WERI-Rb-1 (cell line): ENCODE results near the gene C1orf21.
A peak's percentile ranks its signal among the peaks of the same experiment; 100 is the strongest.

Experiments used
- DNase-seq: peaks from one replicate; pipeline ENCODE4 v3.0.0-alpha.2; 2020
- H3K27ac ChIP-seq: fragments of 250-450 bp; sonication (Bioruptor Pico); 2 replicates; pipeline ENCODE4 v1.5.1; 2020; ENCODE audit warnings: mild to moderate bottlenecking, moderate library complexity
- H3K27me3 ChIP-seq: fragments of 250-450 bp; sonication (Bioruptor Pico); 2 replicates; pipeline ENCODE4 v1.5.1; 2021; ENCODE audit warnings: mild to moderate bottlenecking, low read depth, moderate library complexity; ENCODE audit not compliant: insufficient read depth, severe bottlenecking
- H3K36me3 ChIP-seq: fragments of 250-450 bp; sonication (Bioruptor Pico); 2 replicates; pipeline ENCODE4 v1.5.1; 2020; ENCODE audit warnings: mild to moderate bottlenecking, moderate library complexity
- H3K4me3 ChIP-seq: 2 replicates; pipeline ENCODE4 v1.5.1; 2011; ENCODE audit warnings: low read depth, mild to moderate bottlenecking, control low read depth, low read length
- H3K9me3 ChIP-seq: fragments of 250-450 bp; sonication (Bioruptor Pico); 2 replicates; pipeline ENCODE4 v1.5.1; 2021; ENCODE audit warnings: mild to moderate bottlenecking, moderate library complexity; ENCODE audit not compliant: severe bottlenecking
- CTCF ChIP-seq: IDR thresholded peaks from 2 replicates; pipeline ENCODE4 v1.5.1; 2011; ENCODE audit warnings: low read depth, mild to moderate bottlenecking, control low read depth, inconsistent platforms, low read length

The C1orf21 gene

GRCh38 chr1:184621260-184621659 is 234.4 kb downstream of the C1orf21 start:
- Histone ChIP-seq H3K27ac (no peak overlapping the region), H3K9me3 (no peaks in the 10 kb centered on the region), H3K27me3 (no peaks in the 10 kb centered on the region), H3K36me3 (no peaks in the 10 kb centered on the region), H3K4me3 (no peak overlapping the region)
- TF ChIP-seq CTCF, result no peak
- no peak for DNase-seq

GRCh38 chr1:184622136-184622823 is 235.5 kb downstream of the C1orf21 start:
- no peaks in the 10 kb centered on the region for H3K9me3 ChIP-seq
- no peak for TF ChIP-seq CTCF
- no peak overlapping the region; the same call in 1 of the 2 replicates for H3K27ac ChIP-seq
- H3K4me3 ChIP-seq, result no peak overlapping the region
- no peaks in the 10 kb centered on the region for H3K36me3 ChIP-seq
- DNase-seq, result peak; percentile 79
- H3K27me3 ChIP-seq, result no peaks in the 10 kb centered on the region

- no peak overlapping the region for H3K27ac ChIP-seq
- no peaks in the 10 kb centered on the region for H3K36me3 ChIP-seq
- no peaks in the 10 kb centered on the region for H3K9me3 ChIP-seq
- H3K27me3 ChIP-seq, result no peaks in the 10 kb centered on the region
- no peak overlapping the region for H3K4me3 ChIP-seq
- no peak for TF ChIP-seq CTCF
- DNase-seq, result no peak
Observed at GRCh38 chr1:184623404-184623803, 236.6 kb downstream of the C1orf21 start.

GRCh38 chr1:184624051-184624450 is 237.2 kb downstream of the C1orf21 start:
- Histone ChIP-seq H3K27me3 (no peaks in the 10 kb centered on the region), H3K27ac (no peak overlapping the region), H3K9me3 (no peaks in the 10 kb centered on the region), H3K4me3 (no peak overlapping the region), H3K36me3 (no peaks in the 10 kb centered on the region)
- no peak for DNase-seq
- TF ChIP-seq CTCF, result no peak

- H3K9me3 ChIP-seq, result no peaks in the 10 kb centered on the region
- no peak overlapping the region for H3K27ac ChIP-seq
- no peaks in the 10 kb centered on the region for H3K36me3 ChIP-seq
- DNase-seq, result no peak
- no peak for TF ChIP-seq CTCF
- no peaks in the 10 kb centered on the region for H3K27me3 ChIP-seq
- no peak overlapping the region for H3K4me3 ChIP-seq
Observed at GRCh38 chr1:184624626-184625025, 237.8 kb downstream of the C1orf21 start.

- no peaks in the 10 kb centered on the region for H3K36me3 ChIP-seq
- TF ChIP-seq CTCF, result no peak
- DNase-seq, result no peak
- H3K27ac ChIP-seq, result no peak overlapping the region
- no peaks in the 10 kb centered on the region for H3K9me3 ChIP-seq
- H3K4me3 ChIP-seq, result no peak overlapping the region
- H3K27me3 ChIP-seq, result no peaks in the 10 kb centered on the region
Observed at GRCh38 chr1:184625271-184625670, 238.4 kb downstream of the C1orf21 start.
